CD14-positive monocyte (primary cell): ENCODE data around the gene PLCE1. TPM values are rescaled to one million over a fixed set of nuclear protein-coding genes. Genes with fewer than 3 reads are reported as not detected.

Experiments
- DNase-seq, 3 donors: peaks; one replicate each; pipeline ENCODE4 v3.0.0-alpha.2; 2011 to 2022
- H2AFZ ChIP-seq: 2 replicates; pipeline ENCODE4 v1.6.0; 2012; ENCODE audit warnings: mild to moderate bottlenecking, low read depth, low read length, inconsistent platforms; ENCODE audit not compliant: insufficient read depth, poor library complexity, severe bottlenecking
- H3K27ac ChIP-seq, 2 donors: 1 replicate in 1 of 2; 2 replicates in 1 of 2; pipeline ENCODE4 v1.5.1; 2012 to 2013; ENCODE audit warnings: low read length in 2 of 2, control low read depth in 1 of 2, inconsistent platforms in 1 of 2, low read depth in 1 of 2, mild to moderate bottlenecking in 1 of 2
- H3K27me3 ChIP-seq, 2 donors: one replicate each; pipeline versions ENCODE4 v1.6.0 to v1.6.1; 2011 to 2013; ENCODE audit warnings: low read length in 2 of 2; ENCODE audit not compliant: control insufficient read depth in 2 of 2, insufficient read depth in 2 of 2
- H3K36me3 ChIP-seq, 2 donors: replicated peaks in 1 of 2; 1 replicate in 1 of 2; 2 replicates in 1 of 2; pipeline versions ENCODE4 v1.5.1 to v1.6.1; 2012 to 2013; ENCODE audit warnings: low read length in 2 of 2, control low read depth in 1 of 2, inconsistent platforms in 1 of 2, mild to moderate bottlenecking in 1 of 2; ENCODE audit not compliant: insufficient read depth in 2 of 2, control insufficient read depth in 1 of 2
- H3K4me1 ChIP-seq, 2 donors: 1 replicate in 1 of 2; 2 replicates in 1 of 2; pipeline versions ENCODE4 v1.5.1 to v1.6.1; 2012 to 2013; ENCODE audit warnings: low read length in 2 of 2, control low read depth in 1 of 2, inconsistent platforms in 1 of 2, mild to moderate bottlenecking in 1 of 2, moderate library complexity in 1 of 2; ENCODE audit not compliant: insufficient read depth in 2 of 2, control insufficient read depth in 1 of 2
- H3K4me2 ChIP-seq: replicated peaks from 2 replicates; pipeline ENCODE3; 2012; ENCODE audit warnings: low read length, moderate library complexity, mild to moderate bottlenecking; ENCODE audit not compliant: poor library complexity, severe bottlenecking; ENCODE audit errors: extremely low read depth
- H3K4me3 ChIP-seq, 3 experiments: fragments of 200-600 bp in 1 of 3; sonication (generic) in 1 of 3; replicated peaks in 1 of 3; 1 replicate in 2 of 3; 2 replicates in 1 of 3; pipeline ENCODE4 v1.5.1; 2011 to 2013; ENCODE audit warnings: low read length in 3 of 3, mild to moderate bottlenecking in 3 of 3, control low read depth in 2 of 3, low read depth in 2 of 3, inconsistent platforms in 1 of 3, moderate library complexity in 1 of 3
- H3K79me2 ChIP-seq: 2 replicates; pipeline ENCODE4 v1.6.0; 2012; ENCODE audit warnings: mild to moderate bottlenecking, control low read depth, inconsistent platforms, low read length, moderate library complexity; ENCODE audit not compliant: insufficient read depth
- H3K9ac ChIP-seq: 2 replicates; pipeline ENCODE4 v1.6.0; 2017; ENCODE audit warnings: low read length, mild to moderate bottlenecking; ENCODE audit not compliant: insufficient read depth, poor library complexity, severe bottlenecking
- H3K9me3 ChIP-seq, 2 donors: replicated peaks in 1 of 2; 1 replicate in 1 of 2; 2 replicates in 1 of 2; pipeline versions ENCODE4 v1.5.1 to v1.6.1; 2012 to 2013; ENCODE audit warnings: low read length in 2 of 2, control low read depth in 1 of 2; ENCODE audit not compliant: control insufficient read depth in 1 of 2, insufficient read depth in 1 of 2
- H4K20me1 ChIP-seq: 2 replicates; pipeline ENCODE4 v1.6.0; 2012; ENCODE audit warnings: mild to moderate bottlenecking, low read length, control low read depth, moderate library complexity; ENCODE audit not compliant: insufficient read depth
- H3K27ac Mint-ChIP-seq, 7 donors: one replicate each; pipeline ENCODE4 v1.8.0; 2020; ENCODE audit warnings: mild to moderate bottlenecking in 7 of 7, mixed read lengths in 7 of 7, moderate library complexity in 6 of 7, inconsistent platforms in 2 of 7
- H3K27me3 Mint-ChIP-seq, 3 donors: one replicate each; pipeline ENCODE4 v1.8.0; 2021 to 2022; ENCODE audit warnings: low read depth in 3 of 3, mild to moderate bottlenecking in 3 of 3, mixed read lengths in 3 of 3, moderate library complexity in 3 of 3, inconsistent platforms in 1 of 3
- H3K36me3 Mint-ChIP-seq, 2 donors: one replicate each; pipeline ENCODE4 v1.8.0; 2020; ENCODE audit warnings: mixed read lengths in 2 of 2, inconsistent platforms in 1 of 2, mild to moderate bottlenecking in 1 of 2
- H3K4me1 Mint-ChIP-seq: one replicate; pipeline ENCODE4 v1.8.0; 2020; ENCODE audit warnings: mild to moderate bottlenecking, mixed read lengths
- H3K4me3 Mint-ChIP-seq, 2 donors: one replicate each; pipeline ENCODE4 v1.8.0; 2020; ENCODE audit warnings: mild to moderate bottlenecking in 2 of 2, mixed read lengths in 2 of 2, moderate library complexity in 1 of 2
- H3K9me3 Mint-ChIP-seq, 7 donors: one replicate each; pipeline ENCODE4 v1.8.0; 2020 to 2022; ENCODE audit warnings: mixed read lengths in 7 of 7, mild to moderate bottlenecking in 6 of 7, moderate library complexity in 6 of 7, inconsistent platforms in 2 of 7
- CTCF ChIP-seq: fragments of 200-600 bp; IDR thresholded peaks from one replicate; pipeline ENCODE4 v1.8.0; 2022; ENCODE audit warnings: antibody characterized with exemption, mild to moderate bottlenecking
- WGBS: methylation state at CpG from one replicate; pipeline ENCODE4 v1.1.5; 2013; ENCODE audit warnings: missing lambda C conversion rate; ENCODE audit not compliant: insufficient coverage; 5-methylcytosine and 5-hydroxymethylcytosine counted together
- intact Hi-C, 2 donors: fragments of 100-400 bp; cut with micrococcal nuclease; formaldehyde crosslinking; loops; one replicate each; pipeline versions ENCODE4 v1.15.0 to v1.15.1; 2023
- polyA plus RNA-seq, 3 donors: library from polyadenylated mRNA; depleted of rRNA in 1 of 3; unstranded in 2 of 3; stranded (reverse) in 1 of 3; fragments of 300-500 nt in 2 of 3; fragments of >200 nt in 1 of 3; fragmentation: Illumina TruSeq in 2 of 3; gene quantifications; 1 replicate in 2 of 3; 2 replicates in 1 of 3; pipeline ENCODE4 v1.2.3, GENCODE V29; 2012 to 2021

Gene PLCE1
- polyA plus RNA-seq, 3 donors: 0.02 TPM; not detected in 1

- no peaks in the 10 kb centered on the region for H4K20me1 ChIP-seq
- no peaks in the 10 kb centered on the region for H3K4me1 Mint-ChIP-seq
- peaks cover 0 to 4% (median 0%) of the 10 kb centered on the region in 3 donors for H3K27me3 Mint-ChIP-seq
- no peak overlapping the region for H3K4me3 ChIP-seq
- no peaks in the 10 kb centered on the region for H3K36me3 ChIP-seq
- H3K27me3 ChIP-seq: no peaks in the 10 kb centered on the region
- no peaks in the 10 kb centered on the region for H3K79me2 ChIP-seq
- H3K9me3 Mint-ChIP-seq: peaks cover 0 to 4% (median 2%) of the 10 kb centered on the region in 7 donors
- H3K4me2 ChIP-seq: no peak overlapping the region
- no CpG with 5 or more reads among the region's 1 CpG for WGBS
- H3K36me3 Mint-ChIP-seq: no peaks in the 10 kb centered on the region
- no peaks in the 10 kb centered on the region for H3K9me3 ChIP-seq
- no peak overlapping the region for H3K9ac ChIP-seq
- no peak for TF ChIP-seq CTCF
- H3K27ac ChIP-seq: no peak overlapping the region
- intact Hi-C loops: no loop called here
- H3K27ac Mint-ChIP-seq: no peak overlapping the region
- H2AFZ ChIP-seq: no peak overlapping the region
- no peak for DNase-seq
- no peaks in the 10 kb centered on the region for H3K4me1 ChIP-seq
- no peak overlapping the region for H3K4me3 Mint-ChIP-seq
Observed at GRCh38 chr10:94036766-94037033, 43.0 kb downstream of the PLCE1 start.

GRCh38 chr10:94037286-94037685 is 43.6 kb downstream of the PLCE1 start:
- Histone ChIP-seq H3K4me1 (no peaks in the 10 kb centered on the region), H3K4me3 (no peak overlapping the region), H3K9me3 (no peaks in the 10 kb centered on the region), H3K27ac (no peak overlapping the region), H3K36me3 (no peaks in the 10 kb centered on the region), H4K20me1 (no peaks in the 10 kb centered on the region), H3K9ac (no peak overlapping the region), H3K27me3 (no peaks in the 10 kb centered on the region), H3K79me2 (no peaks in the 10 kb centered on the region), H3K4me2 (no peak overlapping the region), H2AFZ (no peak overlapping the region)
- H3K36me3 Mint-ChIP-seq: no peaks in the 10 kb centered on the region
- DNase-seq: no peak
- TF ChIP-seq CTCF: no peak
- H3K4me1 Mint-ChIP-seq: no peaks in the 10 kb centered on the region
- H3K27me3 Mint-ChIP-seq: peaks cover 0 to 2% (median 0%) of the 10 kb centered on the region in 3 donors
- no peak overlapping the region for H3K4me3 Mint-ChIP-seq
- peaks cover 0 to 4% (median 2%) of the 10 kb centered on the region in 7 donors for H3K9me3 Mint-ChIP-seq
- H3K27ac Mint-ChIP-seq: no peak overlapping the region
- intact Hi-C loops: no loop called here
- WGBS: 71% methylated on average over 3 of the region's 3 CpGs
